ENCODE measurements around the gene ACVR1. TPM values are rescaled to one million over a fixed set of nuclear protein-coding genes. Genes with fewer than 3 reads are reported as not detected.

Gene ACVR1
- total RNA-seq, 3 donors from 2014 or later = 14.7 to 38.4 (median 15.8) TPM

DNA sequence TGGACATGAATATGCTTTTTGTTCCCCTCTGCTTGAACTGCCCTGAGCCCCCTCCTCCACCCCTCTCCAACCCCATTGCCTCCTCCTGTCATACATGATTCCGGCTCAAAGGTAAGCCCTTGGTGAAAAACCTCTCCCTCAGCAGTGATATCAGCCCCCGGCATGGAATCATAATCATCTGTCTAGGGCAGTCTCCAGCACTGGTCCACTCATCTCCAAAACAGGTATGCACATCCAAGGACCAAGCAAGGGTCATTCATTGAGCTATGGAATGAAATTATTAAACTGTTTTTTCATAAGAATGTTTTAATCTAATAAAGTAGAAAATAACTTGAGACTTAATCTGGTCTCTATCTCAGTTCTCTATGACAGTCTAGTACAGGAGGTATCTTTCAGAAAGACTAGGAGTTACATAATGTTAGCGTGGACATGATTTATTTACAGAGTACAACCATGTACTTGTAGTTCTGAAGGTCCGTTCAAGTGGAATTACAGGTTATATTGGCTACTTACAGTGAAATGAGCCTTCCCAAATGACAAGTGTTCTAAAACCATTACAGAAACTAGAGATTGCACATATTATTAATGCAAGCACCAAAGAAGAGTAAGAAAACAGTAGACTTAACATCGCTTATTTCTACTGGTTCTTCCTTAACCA is 75.2 kb downstream of the ACVR1 start:
- H3K4me1 ChIP-seq (ENCODE audit: low read depth) = no peaks in the 10 kb centered on the region
- no peaks in the 10 kb centered on the region for H3K36me3 ChIP-seq (ENCODE audit: low read depth)
- H3K4me3 ChIP-seq = no peak overlapping the region
- TF ChIP-seq, protein P1, sequence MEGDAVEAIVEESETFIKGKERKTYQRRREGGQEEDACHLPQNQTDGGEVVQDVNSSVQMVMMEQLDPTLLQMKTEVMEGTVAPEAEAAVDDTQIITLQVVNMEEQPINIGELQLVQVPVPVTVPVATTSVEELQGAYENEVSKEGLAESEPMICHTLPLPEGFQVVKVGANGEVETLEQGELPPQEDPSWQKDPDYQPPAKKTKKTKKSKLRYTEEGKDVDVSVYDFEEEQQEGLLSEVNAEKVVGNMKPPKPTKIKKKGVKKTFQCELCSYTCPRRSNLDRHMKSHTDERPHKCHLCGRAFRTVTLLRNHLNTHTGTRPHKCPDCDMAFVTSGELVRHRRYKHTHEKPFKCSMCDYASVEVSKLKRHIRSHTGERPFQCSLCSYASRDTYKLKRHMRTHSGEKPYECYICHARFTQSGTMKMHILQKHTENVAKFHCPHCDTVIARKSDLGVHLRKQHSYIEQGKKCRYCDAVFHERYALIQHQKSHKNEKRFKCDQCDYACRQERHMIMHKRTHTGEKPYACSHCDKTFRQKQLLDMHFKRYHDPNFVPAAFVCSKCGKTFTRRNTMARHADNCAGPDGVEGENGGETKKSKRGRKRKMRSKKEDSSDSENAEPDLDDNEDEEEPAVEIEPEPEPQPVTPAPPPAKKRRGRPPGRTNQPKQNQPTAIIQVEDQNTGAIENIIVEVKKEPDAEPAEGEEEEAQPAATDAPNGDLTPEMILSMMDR (IDR thresholded peaks at IDR 0.05) = no peak
- H3K9me3 ChIP-seq = no peaks in the 10 kb centered on the region
- no peak for ATAC-seq
- intact Hi-C loops (cut with DNase I, micrococcal nuclease) = no loop called here
- no peak for DNase-seq

DNA sequence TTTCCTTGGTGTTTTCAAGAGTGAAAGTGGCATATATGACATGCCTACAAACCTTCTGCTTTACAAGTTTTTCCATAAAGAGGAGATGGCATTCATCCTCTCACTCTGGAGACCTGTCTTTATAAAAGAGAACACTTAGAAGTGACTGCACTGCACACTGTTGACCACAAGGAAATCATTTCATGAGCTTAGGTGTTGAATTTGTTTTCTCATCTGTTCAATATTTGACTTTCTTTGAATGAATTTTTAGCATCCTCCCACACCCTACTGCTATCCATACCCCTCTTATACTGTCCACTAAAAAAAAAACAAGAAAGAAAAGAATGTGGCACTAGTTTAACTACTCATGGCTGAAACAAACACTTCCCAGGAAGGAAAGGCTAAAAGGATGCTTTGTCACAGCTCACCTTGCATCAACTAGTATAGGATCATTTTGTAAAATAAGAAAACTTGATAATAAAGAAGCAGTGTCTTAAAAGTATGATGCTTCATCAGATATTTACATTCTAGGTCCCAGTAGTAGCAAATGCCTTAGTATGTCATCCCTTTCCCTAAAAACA is 83.0 kb downstream of the ACVR1 start:
- peaks cover 12% of the 10 kb centered on the region for H3K4me1 ChIP-seq (ENCODE audit: low read depth)
- no peak for DNase-seq
- no peak overlapping the region for H3K4me3 ChIP-seq
- ATAC-seq = no peak
- no peaks in the 10 kb centered on the region for H3K9me3 ChIP-seq
- TF ChIP-seq, protein P1 (IDR thresholded peaks at IDR 0.05) = no peak
- intact Hi-C loops (cut with DNase I, micrococcal nuclease) = no loop called here
- H3K36me3 ChIP-seq (ENCODE audit: low read depth) = no peaks in the 10 kb centered on the region

DNA sequence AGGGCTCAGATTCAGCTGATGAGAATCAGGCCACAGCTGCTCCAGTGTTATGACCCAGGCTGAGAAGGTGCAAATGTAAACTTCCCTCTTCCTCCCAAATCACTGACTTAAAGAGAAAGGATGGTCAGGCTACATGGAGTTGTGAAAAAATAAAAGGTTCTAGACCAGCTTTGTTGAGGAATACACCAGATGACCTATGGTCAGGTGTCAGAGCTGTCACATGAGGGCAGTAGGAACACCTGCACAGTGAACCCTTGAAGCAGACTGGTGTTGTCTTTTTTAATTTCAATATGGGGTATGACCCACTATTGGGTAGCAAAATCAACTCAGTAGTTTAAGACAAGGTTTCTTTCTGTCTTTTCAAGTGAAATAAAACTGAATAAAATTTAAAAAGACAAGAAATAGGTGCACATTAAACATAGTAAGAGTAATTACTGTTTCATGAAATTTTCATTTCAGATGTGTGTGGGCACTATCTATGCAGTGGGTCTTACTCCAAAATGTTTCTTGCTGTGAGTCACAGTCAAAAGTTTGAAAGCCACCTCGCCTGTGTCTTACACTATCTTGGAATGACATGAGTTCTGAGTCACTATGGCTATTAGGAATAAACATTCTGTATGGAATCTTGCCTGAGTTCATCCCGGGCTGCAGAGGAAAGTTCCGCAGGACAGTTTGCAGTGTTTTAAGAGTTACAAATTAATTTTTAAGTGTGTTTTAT is 83.6 kb downstream of the ACVR1 start:
- H3K9me3 ChIP-seq = no peaks in the 10 kb centered on the region
- ATAC-seq (no peak), DNase-seq (no peak)
- H3K4me1 ChIP-seq (ENCODE audit: low read depth) = peaks cover 12% of the 10 kb centered on the region
- TF ChIP-seq, protein P1 (IDR thresholded peaks at IDR 0.05) = no peak
- intact Hi-C loops (cut with DNase I, micrococcal nuclease) = no loop called here
- H3K4me3 ChIP-seq = no peak overlapping the region
- H3K36me3 ChIP-seq (ENCODE audit: low read depth) = no peaks in the 10 kb centered on the region

DNA sequence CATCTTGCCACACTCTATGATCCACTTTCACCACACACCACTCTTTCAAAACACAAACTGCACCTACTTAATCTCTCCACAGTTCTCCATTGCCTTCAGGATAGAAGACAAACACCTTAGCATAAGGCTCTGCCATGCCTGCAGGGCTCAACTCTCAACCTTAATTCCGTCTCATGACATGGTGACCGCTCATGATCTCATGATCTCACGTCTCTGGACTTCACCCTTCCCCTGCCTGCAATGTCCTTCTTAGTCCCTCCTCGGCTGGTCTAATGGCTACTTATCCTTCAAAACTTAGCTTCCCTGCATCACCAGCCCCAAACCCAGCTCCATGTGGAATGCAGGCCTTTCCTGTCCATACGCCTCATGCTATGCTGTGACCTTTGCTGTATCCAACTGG is 85.3 kb downstream of the ACVR1 start:
- ATAC-seq (no peak), DNase-seq (no peak)
- H3K4me1 ChIP-seq (ENCODE audit: low read depth) = peaks cover 13% of the 10 kb centered on the region
- TF ChIP-seq, protein P1 (IDR thresholded peaks at IDR 0.05) = no peak
- no peaks in the 10 kb centered on the region for H3K9me3 ChIP-seq
- intact Hi-C loops (cut with DNase I, micrococcal nuclease) = no loop called here
- no peaks in the 10 kb centered on the region for H3K36me3 ChIP-seq (ENCODE audit: low read depth)
- no peak overlapping the region for H3K4me3 ChIP-seq

DNA sequence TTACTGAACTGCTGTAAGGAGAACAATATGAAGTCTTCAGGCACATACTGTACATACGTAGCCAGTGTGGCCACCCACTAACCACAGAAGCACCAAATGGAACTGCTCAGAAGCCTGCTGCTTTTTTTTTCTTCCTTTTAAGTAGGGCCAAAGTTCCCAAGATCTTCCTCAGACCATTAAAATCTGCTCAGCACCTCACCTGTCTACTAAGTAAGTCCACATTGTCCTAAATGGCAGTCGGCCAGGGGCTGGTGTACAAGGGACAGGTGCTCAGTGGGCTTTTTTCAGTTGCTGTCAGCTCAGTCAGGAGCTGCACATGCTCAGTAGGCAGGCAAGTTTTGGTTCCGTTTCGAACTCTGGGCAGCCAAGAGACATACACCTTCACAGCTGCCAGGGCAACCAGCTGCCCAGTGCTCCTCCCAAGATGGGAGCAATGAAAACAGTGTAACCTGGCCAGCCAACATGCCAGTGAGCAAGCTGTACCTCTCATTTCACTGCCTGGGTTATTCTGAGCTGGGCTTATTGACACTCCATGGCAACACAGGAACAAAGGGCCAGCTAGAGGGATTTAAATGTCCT is 86.1 kb downstream of the ACVR1 start:
- H3K4me1 ChIP-seq (ENCODE audit: low read depth) = peaks cover 18% of the 10 kb centered on the region
- no peaks in the 10 kb centered on the region for H3K36me3 ChIP-seq (ENCODE audit: low read depth)
- intact Hi-C loops (cut with DNase I, micrococcal nuclease) = no loop called here
- TF ChIP-seq, protein P1 (IDR thresholded peaks at IDR 0.05) = no peak
- H3K9me3 ChIP-seq = no peaks in the 10 kb centered on the region
- ATAC-seq = peak; percentile 87
- H3K4me3 ChIP-seq = no peak overlapping the region
- peak; percentile 52 to 59 (median 53) for DNase-seq

Data from mucosa of descending colon (tissue), 3 donors.